GM12872 (cell line): Measurements from ENCODE around the gene KCNH8.

Source experiments
- TF ChIP-seq, protein P1 (sequence below): IDR thresholded peaks from 3 replicates; pipeline ENCODE4 v1.5.1; 2011; ENCODE audit warnings: low read depth, mild to moderate bottlenecking, low read length, moderate library complexity; ENCODE audit not compliant: insufficient read depth

Gene KCNH8

DNA sequence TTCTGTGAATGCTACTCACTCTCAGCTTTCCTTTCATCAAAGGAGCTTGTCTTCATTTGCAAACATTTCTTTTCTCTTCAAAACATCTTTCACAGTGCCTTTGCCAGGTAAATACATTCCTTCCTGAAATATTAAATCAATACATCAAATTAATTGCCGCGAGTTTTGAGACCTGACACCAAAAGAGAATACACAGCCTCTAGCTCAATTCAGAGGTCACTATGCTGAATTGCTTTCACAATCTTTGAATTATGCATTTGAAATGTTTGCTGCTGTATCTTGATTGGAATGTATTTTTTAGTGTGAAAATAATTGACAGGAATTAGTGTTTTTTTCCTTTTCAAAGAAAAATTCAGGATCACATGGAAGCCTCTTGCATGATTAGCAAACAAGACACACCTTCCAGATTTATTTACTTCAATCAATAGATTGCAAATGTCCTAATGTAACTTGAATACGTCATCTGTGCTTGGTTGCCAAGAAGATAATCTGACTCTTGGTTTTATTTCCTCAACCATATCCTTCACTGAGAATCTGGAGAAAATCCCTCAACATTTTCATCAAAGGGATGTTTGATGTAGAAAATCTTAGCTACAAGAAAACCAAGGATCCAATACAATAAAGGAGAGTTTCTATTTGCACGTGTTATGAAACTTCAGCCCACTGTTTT lies 83.6 kb downstream of the KCNH8 start:
- TF ChIP-seq, protein P1, sequence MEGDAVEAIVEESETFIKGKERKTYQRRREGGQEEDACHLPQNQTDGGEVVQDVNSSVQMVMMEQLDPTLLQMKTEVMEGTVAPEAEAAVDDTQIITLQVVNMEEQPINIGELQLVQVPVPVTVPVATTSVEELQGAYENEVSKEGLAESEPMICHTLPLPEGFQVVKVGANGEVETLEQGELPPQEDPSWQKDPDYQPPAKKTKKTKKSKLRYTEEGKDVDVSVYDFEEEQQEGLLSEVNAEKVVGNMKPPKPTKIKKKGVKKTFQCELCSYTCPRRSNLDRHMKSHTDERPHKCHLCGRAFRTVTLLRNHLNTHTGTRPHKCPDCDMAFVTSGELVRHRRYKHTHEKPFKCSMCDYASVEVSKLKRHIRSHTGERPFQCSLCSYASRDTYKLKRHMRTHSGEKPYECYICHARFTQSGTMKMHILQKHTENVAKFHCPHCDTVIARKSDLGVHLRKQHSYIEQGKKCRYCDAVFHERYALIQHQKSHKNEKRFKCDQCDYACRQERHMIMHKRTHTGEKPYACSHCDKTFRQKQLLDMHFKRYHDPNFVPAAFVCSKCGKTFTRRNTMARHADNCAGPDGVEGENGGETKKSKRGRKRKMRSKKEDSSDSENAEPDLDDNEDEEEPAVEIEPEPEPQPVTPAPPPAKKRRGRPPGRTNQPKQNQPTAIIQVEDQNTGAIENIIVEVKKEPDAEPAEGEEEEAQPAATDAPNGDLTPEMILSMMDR: no peak

DNA sequence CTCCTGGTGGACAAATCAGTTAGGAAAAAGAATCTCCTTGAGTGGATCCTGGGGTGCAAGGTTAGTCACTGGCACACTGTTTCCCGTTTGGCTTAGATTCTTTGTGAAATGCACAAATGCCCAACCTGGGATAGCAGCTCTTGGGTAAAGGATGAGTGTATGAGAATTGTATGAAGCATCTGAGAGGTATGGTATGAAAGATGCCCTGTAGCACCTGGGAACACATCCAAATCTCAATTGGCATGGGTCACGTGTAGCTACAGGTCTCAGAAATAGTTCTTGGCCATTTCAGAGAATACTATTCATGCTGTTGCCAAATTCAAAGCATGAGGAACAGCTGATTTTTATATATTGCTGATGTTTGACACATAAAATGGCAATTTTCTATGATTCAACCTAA lies 84.3 kb downstream of the KCNH8 start:
- TF ChIP-seq, protein P1: no peak

DNA sequence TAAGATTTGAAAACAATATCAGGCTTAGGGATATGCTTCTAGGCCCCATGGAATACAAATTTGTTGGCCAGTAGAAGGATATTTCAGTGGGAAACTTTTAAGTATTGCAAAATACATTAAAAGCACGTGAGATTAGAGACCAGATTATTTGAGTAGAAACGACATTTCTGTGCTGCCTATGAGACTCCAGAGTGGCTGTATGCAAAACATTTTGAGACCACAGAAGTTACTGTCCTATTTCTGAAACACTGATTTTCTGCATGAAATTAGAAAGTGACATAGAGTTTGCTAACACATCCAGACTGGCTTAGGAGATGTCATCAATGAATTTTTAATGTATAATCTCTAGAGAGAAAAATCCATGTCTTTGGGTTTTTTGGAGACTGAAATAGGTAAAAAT lies 99.8 kb downstream of the KCNH8 start:
- TF ChIP-seq, protein P1: no peak

DNA sequence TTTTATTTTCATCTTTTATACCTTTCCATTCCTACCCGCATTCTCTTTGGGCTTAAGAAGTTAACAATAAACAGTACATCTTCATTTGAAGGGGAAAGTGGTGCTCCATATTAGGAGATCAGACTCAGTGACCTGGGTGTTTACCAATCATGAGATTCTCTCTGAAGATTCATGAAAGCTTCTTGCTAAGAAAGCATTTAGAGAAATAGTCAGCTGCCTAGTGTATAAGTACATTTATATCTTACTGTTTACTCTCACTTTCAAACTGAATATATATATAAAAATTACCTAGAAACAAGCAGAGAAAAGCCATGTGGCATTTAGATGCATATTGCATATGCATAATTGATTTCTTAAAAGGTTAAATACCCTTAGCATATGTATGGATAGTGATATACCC lies 100.5 kb downstream of the KCNH8 start:
- TF ChIP-seq, protein P1: no peak

DNA sequence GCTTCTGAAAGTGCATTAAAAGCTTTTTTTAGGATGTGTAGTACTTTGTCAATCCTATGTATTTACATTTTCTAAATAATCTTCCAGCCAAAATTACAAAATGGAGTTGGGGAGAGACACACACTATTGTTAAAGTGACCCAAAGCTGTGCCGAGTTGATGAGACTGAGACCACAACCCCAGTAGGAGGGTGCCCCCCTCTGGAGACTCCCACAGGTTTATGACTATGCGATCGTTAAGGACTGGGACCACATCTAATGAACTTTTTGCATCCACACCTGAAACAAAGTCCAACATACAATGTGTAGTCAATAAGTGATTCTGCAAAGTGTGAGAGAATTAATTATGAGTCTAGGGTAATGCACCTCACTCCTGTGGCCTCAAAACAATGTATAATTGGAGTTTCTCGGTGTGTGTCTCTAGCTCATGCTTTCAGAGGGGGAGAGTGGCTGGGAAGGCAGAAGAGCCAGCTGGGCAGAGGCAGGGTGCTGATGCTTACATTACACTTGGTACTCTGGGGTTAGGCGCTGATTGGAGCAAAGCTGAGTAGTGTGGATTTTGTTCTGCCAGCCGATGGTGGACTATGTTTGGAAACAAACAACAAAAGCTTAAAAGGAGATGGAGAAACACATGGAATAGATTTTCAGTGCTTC lies 102.8 kb downstream of the KCNH8 start:
- TF ChIP-seq, protein P1: no peak

DNA sequence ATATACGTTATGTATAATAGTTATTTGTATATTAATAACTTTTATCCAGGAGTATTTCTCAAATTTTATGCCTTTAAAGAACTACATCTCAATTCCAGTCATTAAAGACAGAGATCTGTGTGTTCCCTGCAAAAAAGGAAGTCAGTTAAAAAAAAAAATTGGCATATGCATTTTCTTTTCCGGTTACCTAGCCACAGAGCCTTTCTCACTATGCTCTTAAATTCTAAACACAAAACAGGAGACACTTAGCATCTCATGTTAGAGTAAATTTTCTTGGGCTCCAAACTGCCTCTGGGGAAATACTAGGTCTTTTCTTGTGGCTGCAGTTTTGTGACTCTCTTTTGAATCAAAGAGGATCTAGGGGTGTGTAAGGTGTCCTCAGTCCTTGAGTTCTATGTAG lies 105.9 kb downstream of the KCNH8 start:
- TF ChIP-seq, protein P1: no peak

DNA sequence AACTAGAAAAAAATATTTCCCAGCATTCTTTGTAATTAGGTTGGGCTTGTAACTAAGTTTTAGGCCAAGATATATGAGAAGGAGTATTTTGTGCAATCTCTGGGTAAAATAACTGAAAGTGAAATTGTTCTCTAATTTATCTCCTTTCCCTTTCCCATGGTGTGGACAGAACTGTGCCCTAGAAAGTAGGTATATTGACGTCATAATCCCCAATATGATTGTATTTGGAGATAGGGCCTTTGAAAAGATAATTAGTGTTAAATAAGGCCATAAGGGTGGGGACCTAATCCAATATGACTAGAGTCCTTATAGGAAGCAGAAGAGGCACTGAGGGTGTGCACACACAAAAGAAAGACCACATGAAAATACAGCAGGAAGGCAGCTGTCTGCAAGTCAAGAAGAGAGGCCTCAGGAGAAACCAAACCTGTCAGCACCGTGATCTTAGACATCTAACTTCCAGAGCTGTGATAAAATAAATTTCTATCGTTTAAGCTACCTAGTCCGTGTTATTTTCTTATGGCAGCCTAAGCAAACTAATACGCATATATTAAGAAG lies 106.6 kb downstream of the KCNH8 start:
- TF ChIP-seq, protein P1: no peak
